DOHH2 (cell line): ENCODE results near the gene NPNT.

Experiments used
- EZH2phosphoT487 ChIP-seq: fragments of 200-600 bp; sonication (generic); IDR thresholded peaks from 2 replicates; pipeline ENCODE4 v1.6.1; 2017; ENCODE audit warnings: borderline replicate concordance, mild to moderate bottlenecking, antibody characterized with exemption, low read length, moderate library complexity, mixed read lengths
- TF ChIP-seq, protein P1 (sequence below): fragments of 200-600 bp; sonication (generic); IDR thresholded peaks from one replicate; pipeline ENCODE4 v1.5.1; 2014; ENCODE audit warnings: antibody characterized with exemption, mild to moderate bottlenecking, low read depth, low read length; ENCODE audit not compliant: poor library complexity, severe bottlenecking

DNA sequence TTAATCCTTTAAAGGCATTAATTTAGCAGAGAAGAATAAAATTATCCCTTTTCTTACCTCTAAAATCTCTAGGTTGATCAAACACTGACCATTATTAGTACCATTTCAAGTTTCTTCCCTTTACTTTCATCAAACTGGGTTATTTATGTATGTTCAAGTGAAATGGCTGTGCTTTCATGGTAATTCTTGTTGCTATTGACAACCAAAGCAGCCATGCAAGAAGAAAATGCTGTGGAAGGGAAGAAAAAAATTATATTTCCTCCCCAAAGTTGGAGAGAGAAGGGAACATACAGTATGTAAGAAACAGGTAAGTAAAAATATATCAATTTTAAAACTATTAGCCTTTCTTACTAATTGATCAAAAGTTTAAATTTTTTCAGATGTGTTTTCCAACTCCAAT is 16.2 kb downstream of the NPNT start:
- TF ChIP-seq, protein P1, sequence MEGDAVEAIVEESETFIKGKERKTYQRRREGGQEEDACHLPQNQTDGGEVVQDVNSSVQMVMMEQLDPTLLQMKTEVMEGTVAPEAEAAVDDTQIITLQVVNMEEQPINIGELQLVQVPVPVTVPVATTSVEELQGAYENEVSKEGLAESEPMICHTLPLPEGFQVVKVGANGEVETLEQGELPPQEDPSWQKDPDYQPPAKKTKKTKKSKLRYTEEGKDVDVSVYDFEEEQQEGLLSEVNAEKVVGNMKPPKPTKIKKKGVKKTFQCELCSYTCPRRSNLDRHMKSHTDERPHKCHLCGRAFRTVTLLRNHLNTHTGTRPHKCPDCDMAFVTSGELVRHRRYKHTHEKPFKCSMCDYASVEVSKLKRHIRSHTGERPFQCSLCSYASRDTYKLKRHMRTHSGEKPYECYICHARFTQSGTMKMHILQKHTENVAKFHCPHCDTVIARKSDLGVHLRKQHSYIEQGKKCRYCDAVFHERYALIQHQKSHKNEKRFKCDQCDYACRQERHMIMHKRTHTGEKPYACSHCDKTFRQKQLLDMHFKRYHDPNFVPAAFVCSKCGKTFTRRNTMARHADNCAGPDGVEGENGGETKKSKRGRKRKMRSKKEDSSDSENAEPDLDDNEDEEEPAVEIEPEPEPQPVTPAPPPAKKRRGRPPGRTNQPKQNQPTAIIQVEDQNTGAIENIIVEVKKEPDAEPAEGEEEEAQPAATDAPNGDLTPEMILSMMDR: no peak
- no peak for TF ChIP-seq EZH2phosphoT487
